GM12873 (cell line): Measurements from ENCODE around the gene SCLY.

Experiments used
- CTCF ChIP-seq: IDR thresholded peaks from 2 replicates; pipeline ENCODE4 v1.5.1; 2012; ENCODE audit warnings: low read depth, mild to moderate bottlenecking, moderate library complexity, low read length, control low read depth; ENCODE audit not compliant: insufficient read depth; ENCODE audit errors: missing control alignments

Gene SCLY

GRCh38 chr2:238042090-238042489 lies 18.7 kb upstream of the SCLY start:
- TF ChIP-seq CTCF: no peak

GRCh38 chr2:238042849-238043584 lies 17.8 kb upstream of the SCLY start:
- no peak for TF ChIP-seq CTCF

GRCh38 chr2:238043851-238044250 lies 16.9 kb upstream of the SCLY start:
- TF ChIP-seq CTCF: no peak

GRCh38 chr2:238045575-238045974 lies 15.2 kb upstream of the SCLY start:
- TF ChIP-seq CTCF: no peak

- no peak for TF ChIP-seq CTCF
Observed at GRCh38 chr2:238046725-238047270, 14.0 kb upstream of the SCLY start.

GRCh38 chr2:238053191-238053776 lies 7.5 kb upstream of the SCLY start:
- TF ChIP-seq CTCF: no peak

GRCh38 chr2:238055841-238056240 lies 5.0 kb upstream of the SCLY start:
- TF ChIP-seq CTCF: no peak
